K562 (cell line): ENCODE data around the gene PPM1E. TPM values are rescaled to one million over a fixed set of nuclear protein-coding genes. Genes with fewer than 3 reads are reported as not detected.

Experiments
- ATAC-seq: fragments of 200-7000 bp; cut with Tn5 transposase; 3 replicates; pipeline ENCODE4 v1.9.1; 2020; ENCODE audit warnings: moderate library complexity
- BruUV-seq: library from RNA; stranded (reverse); fragments of 400-500 nt; replicated peaks from 2 replicates; lab custom pipeline; 2021; lab: Mats Ljungman, UMichigan
- CTCF ChIA-PET: fragments of 300-600 bp; formaldehyde crosslinking; extraction: SDS; loops from one replicate; lab custom pipeline; 2021; ENCODE audit warnings: low intra/inter-chr PET ratio; lab: Yijun Ruan, JAX
- POLR2A ChIA-PET: fragments of 300-600, 350-650 bp; sonication (Branson Sonifier 250); formaldehyde crosslinking; extraction: SDS; loops from one replicate; lab custom pipeline; 2021; ENCODE audit warnings: antibody characterized with exemption, inconsistent platforms; lab: Yijun Ruan, JAX
- DNase-seq, 4 experiments: peaks; one replicate each; pipeline versions ENCODE4 v3.0.0 to v3.0.0-alpha.2; 2011 to 2018; ENCODE audit warnings: low spot score in 3 of 4, mixed read lengths in 3 of 4; ENCODE audit errors: extremely low read depth in 1 of 4
- FAIRE-seq: peaks from 2 replicates; lab custom pipeline; 2011; peaks lifted over from hg19 to GRCh38; lab: Jason Lieb, UNC
- H2AFZ ChIP-seq: 2 replicates; pipeline ENCODE4 v1.6.0; 2011; ENCODE audit warnings: low read depth, low read length, control low read depth, inconsistent platforms
- H3K27ac ChIP-seq: fragments of 200-600 bp; 3 replicates; pipeline ENCODE4 v1.8.0; 2011; ENCODE audit warnings: low read depth, mild to moderate bottlenecking, control low read depth, inconsistent platforms, low read length, moderate library complexity, mixed read lengths; ENCODE audit errors: extremely low read depth
- H3K27me3 ChIP-seq, 2 experiments: fragments of 300-600 bp in 1 of 2; 2 replicates in 1 of 2; 3 replicates in 1 of 2; pipeline versions ENCODE4 v1.6.0 to v1.8.0; 2011; ENCODE audit warnings: inconsistent platforms in 2 of 2, low read length in 2 of 2, mild to moderate bottlenecking in 1 of 2, mixed read lengths in 1 of 2, moderate library complexity in 1 of 2; ENCODE audit not compliant: control insufficient read depth in 2 of 2, insufficient read depth in 2 of 2
- H3K36me3 ChIP-seq: fragments of 300-600 bp; 3 replicates; pipeline ENCODE4 v1.8.0; 2011; ENCODE audit warnings: mild to moderate bottlenecking, low read length, inconsistent platforms; ENCODE audit not compliant: control insufficient read depth, insufficient read depth
- H3K4me1 ChIP-seq, 2 experiments: fragments of 200-600 bp in 1 of 2; replicated peaks in 1 of 2; 2 replicates in 1 of 2; 3 replicates in 1 of 2; pipeline versions ENCODE4 v1.5.1 to v1.8.0; 2011; ENCODE audit warnings: inconsistent platforms in 2 of 2, low read length in 2 of 2, mild to moderate bottlenecking in 1 of 2, mixed read lengths in 1 of 2, moderate library complexity in 1 of 2; ENCODE audit not compliant: control insufficient read depth in 2 of 2, insufficient read depth in 2 of 2
- H3K4me2 ChIP-seq: 2 replicates; pipeline ENCODE4 v1.6.1; 2011; ENCODE audit warnings: low read length, control low read depth, inconsistent platforms, mixed read lengths; ENCODE audit not compliant: insufficient read depth
- H3K4me3 ChIP-seq: fragments of 200-600 bp; sonication (generic), shearing (Covaris generic); 2 replicates; pipeline ENCODE4 v1.5.1; 2016; ENCODE audit warnings: control low read depth, inconsistent platforms
- H3K79me2 ChIP-seq: fragments of 200-600 bp; 3 replicates; pipeline ENCODE4 v1.8.0; 2011; ENCODE audit warnings: low read length, inconsistent platforms; ENCODE audit not compliant: control insufficient read depth, insufficient read depth
- H3K9ac ChIP-seq, 2 experiments: 2 replicates each; pipeline versions ENCODE4 v1.6.0 to v1.6.1; 2011; ENCODE audit warnings: low read depth in 2 of 2, low read length in 2 of 2, control low read depth in 1 of 2, inconsistent platforms in 1 of 2, mild to moderate bottlenecking in 1 of 2, mixed read lengths in 1 of 2; ENCODE audit not compliant: insufficient read depth in 1 of 2
- H3K9me1 ChIP-seq: one replicate; pipeline ENCODE4 v1.6.0; 2011; ENCODE audit warnings: inconsistent platforms, mild to moderate bottlenecking, low read length, moderate library complexity; ENCODE audit not compliant: control insufficient read depth, insufficient read depth
- H3K9me3 ChIP-seq: replicated peaks from 2 replicates; pipeline ENCODE4 v1.5.1; 2011; ENCODE audit warnings: low read depth, low read length, inconsistent platforms; ENCODE audit not compliant: control insufficient read depth, insufficient read depth
- H4K20me1 ChIP-seq: replicated peaks from 2 replicates; pipeline ENCODE4 v1.6.1; 2011; ENCODE audit warnings: low read length, inconsistent platforms, mixed read lengths; ENCODE audit not compliant: control insufficient read depth, insufficient read depth
- BACH1 ChIP-seq: fragments of 200-800 bp; sonication (Bioruptor generic); IDR thresholded peaks from 2 replicates; pipeline ENCODE4 v1.6.1; 2016; ENCODE audit warnings: missing genetic modification characterization, missing compliant biosample characterization
- WGBS: fragments of 100-300 bp; shearing (Covaris generic); methylation state at CpG from one replicate; pipeline ENCODE4 v1.1.6; 2016; ENCODE audit warnings: low coverage, mixed read lengths; ENCODE audit not compliant: insufficient coverage; ENCODE audit errors: missing lambda C conversion rate; 5-methylcytosine and 5-hydroxymethylcytosine counted together
- in situ Hi-C: fragments of 300-500 bp; cut with MboI; formaldehyde crosslinking; loops from 4 replicates; pipeline ENCODE4 v1.15.0; 2018; ENCODE audit warnings: inconsistent platforms, mixed read lengths
- intact Hi-C: fragments of 100-400 bp; cut with micrococcal nuclease; formaldehyde crosslinking; loops from 2 replicates; pipeline ENCODE4 v1.14.2; 2022
- polyA plus RNA-seq, 8 experiments: library from polyadenylated mRNA; depleted of rRNA in 4 of 8; stranded (reverse) in 5 of 8; unstranded in 3 of 8; fragments of >200 nt; fragmentation: Nextera tagmentation in 2 of 8; fragmentation: Illumina TruSeq in 1 of 8; extraction: Ambion mirVana in 2 of 8; extraction: Trizol in 1 of 8; gene quantifications; 2 replicates each; pipeline versions ENCODE4 v1.2.1 to v1.2.3, GENCODE V29; 2011 to 2014; ENCODE audit warnings: inconsistent platforms in 1 of 8, missing spikeins in 1 of 8
- total RNA-seq, 7 experiments: library from RNA; depleted of rRNA in 6 of 7; stranded (reverse); fragments of >200 nt in 6 of 7; fragmentation: Illumina TruSeq in 2 of 7; extraction: Trizol in 2 of 7; gene quantifications; 2 replicates each; pipeline versions ENCODE4 v1.2.1 to v1.2.3, GENCODE V29; 2011 to 2021; ENCODE audit warnings: low replicate concordance in 1 of 7
- TF ChIP-seq, protein P1 (sequence below): IDR thresholded peaks from 2 replicates; pipeline ENCODE4 v1.6.1; 2016; ENCODE audit warnings: missing genetic modification characterization, missing compliant biosample characterization

Gene PPM1E
- total and polyA plus RNA-seq, 9 of the 15 experiments (the other 6 are each of a cell fraction or from before 2014, with no cell fraction given), result 1.0 to 5.7 (median 4.7) TPM

DNA sequence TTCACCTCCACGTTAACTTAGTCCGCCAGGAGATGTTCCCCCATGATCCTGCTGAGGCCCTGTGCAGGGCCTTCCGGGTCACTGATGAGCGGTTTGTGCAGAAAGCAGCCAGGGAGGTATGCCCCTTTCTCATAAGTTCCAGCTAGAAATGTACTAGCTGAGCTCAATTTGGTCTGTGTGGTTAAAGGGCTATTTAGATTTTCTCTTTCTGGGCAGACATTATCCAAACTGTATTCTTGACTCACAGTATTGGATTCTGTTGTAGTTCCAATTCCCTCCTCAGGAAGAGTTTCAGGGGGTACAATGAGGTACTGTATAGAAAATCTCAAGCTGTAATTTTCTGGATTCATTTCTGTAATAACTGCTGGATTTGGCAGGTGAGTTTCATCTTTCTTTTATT, 214.0 kb downstream of the PPM1E start:
- FAIRE-seq, result no peak
- Histone ChIP-seq H3K4me3 (no peak overlapping the region), H2AFZ (no peak overlapping the region), H3K9me3 (no peaks in the 10 kb centered on the region), H3K4me2 (no peak overlapping the region), H3K79me2 (no peaks in the 10 kb centered on the region), H3K9ac (no peak overlapping the region), H3K27me3 (no peaks in the 10 kb centered on the region), H3K27ac (no peak overlapping the region), H4K20me1 (no peaks in the 10 kb centered on the region), H3K36me3 (no peaks in the 10 kb centered on the region), H3K4me1 (no peaks in the 10 kb centered on the region), H3K9me1 (no peaks in the 10 kb centered on the region)
- 0 out of 2 replicates have a peak, but pooled peaks have one; percentile 6 for TF ChIP-seq BACH1 (tag)
- TF ChIP-seq, protein P1, sequence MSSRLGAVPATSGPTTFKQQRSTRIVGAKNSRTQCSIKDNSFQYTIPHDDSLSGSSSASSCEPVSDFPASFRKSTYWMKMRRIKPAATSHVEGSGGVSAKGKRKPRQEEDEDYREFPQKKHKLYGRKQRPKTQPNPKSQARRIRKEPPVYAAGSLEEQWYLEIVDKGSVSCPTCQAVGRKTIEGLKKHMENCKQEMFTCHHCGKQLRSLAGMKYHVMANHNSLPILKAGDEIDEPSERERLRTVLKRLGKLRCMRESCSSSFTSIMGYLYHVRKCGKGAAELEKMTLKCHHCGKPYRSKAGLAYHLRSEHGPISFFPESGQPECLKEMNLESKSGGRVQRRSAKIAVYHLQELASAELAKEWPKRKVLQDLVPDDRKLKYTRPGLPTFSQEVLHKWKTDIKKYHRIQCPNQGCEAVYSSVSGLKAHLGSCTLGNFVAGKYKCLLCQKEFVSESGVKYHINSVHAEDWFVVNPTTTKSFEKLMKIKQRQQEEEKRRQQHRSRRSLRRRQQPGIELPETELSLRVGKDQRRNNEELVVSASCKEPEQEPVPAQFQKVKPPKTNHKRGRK, result no peak
- WGBS, result 68% methylated on average over 4 of the region's 4 CpGs
- ATAC-seq, result no peak
- BruUV-seq, result no TSS peak
- intact Hi-C loops (no loop called here), in situ Hi-C loops (no loop called here)
- ChIA-PET CTCF (no interaction called here), POLR2A (interaction anchor here (1.0 to 1.1 kb wide), 2 partner anchors 16 to 33 kb away, joined by 3 to 4 read pairs; no protein-coding TSS in a partner anchor)
- no peak for DNase-seq
